HEK293T (cell line): ENCODE data around the gene ANKRD33.

Source experiments
- CTBP1 ChIP-seq: fragments of 450-650 bp; IDR thresholded peaks from 2 replicates; pipeline ENCODE4 v1.6.1; 2016; ENCODE audit warnings: borderline replicate concordance
- FOXA1 ChIP-seq: fragments of 450-650 bp; IDR thresholded peaks from 2 replicates; pipeline ENCODE4 v1.6.1; 2016; ENCODE audit warnings: mild to moderate bottlenecking
- FOXK2 ChIP-seq: fragments of 450-650 bp; IDR thresholded peaks from 2 replicates; pipeline ENCODE4 v1.6.1; 2016; ENCODE audit warnings: mild to moderate bottlenecking
- FOXM1 ChIP-seq: fragments of 450-650 bp; IDR thresholded peaks from 2 replicates; pipeline ENCODE4 v1.6.1; 2017; ENCODE audit warnings: mild to moderate bottlenecking, borderline replicate concordance
- LEF1 ChIP-seq: fragments of 450-650 bp; IDR thresholded peaks from 2 replicates; pipeline ENCODE4 v1.6.1; 2017; ENCODE audit warnings: mild to moderate bottlenecking, borderline replicate concordance
- SUZ12 ChIP-seq: fragments of 450-650 bp; IDR thresholded peaks from 2 replicates; pipeline ENCODE4 v1.6.1; 2016; ENCODE audit warnings: mild to moderate bottlenecking
- ZNF384 ChIP-seq: fragments of 450-650 bp; IDR thresholded peaks from 2 replicates; pipeline ENCODE4 v1.6.1; 2016
- TF ChIP-seq, protein P1 (sequence below): fragments of 450-650 bp; IDR thresholded peaks from 2 replicates; pipeline ENCODE4 v1.6.1; 2016

DNA sequence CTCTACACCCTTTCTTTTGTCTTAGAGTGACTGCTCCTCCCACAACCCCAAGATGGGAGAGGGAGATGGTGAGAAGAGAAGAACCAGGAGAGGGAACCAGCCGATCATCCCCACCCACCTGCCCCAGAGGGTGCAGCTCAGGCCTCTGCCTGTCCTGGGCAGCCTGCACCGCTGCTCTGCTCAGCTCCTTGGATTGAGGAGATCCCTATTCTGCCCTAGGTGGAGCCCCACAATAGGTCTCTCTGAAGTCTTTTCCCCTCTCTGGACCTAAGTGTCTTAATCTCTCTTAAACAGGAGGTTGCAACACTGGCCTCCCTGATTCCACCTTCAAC, 2.2 kb downstream of the ANKRD33 start:
- TF ChIP-seq SUZ12 = no peak
- TF ChIP-seq FOXM1 = no peak
- TF ChIP-seq LEF1 = no peak
- no peak for TF ChIP-seq ZNF384
- TF ChIP-seq, protein P1, sequence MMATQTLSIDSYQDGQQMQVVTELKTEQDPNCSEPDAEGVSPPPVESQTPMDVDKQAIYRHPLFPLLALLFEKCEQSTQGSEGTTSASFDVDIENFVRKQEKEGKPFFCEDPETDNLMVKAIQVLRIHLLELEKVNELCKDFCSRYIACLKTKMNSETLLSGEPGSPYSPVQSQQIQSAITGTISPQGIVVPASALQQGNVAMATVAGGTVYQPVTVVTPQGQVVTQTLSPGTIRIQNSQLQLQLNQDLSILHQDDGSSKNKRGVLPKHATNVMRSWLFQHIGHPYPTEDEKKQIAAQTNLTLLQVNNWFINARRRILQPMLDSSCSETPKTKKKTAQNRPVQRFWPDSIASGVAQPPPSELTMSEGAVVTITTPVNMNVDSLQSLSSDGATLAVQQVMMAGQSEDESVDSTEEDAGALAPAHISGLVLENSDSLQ = no peak
- no peak for TF ChIP-seq FOXA1
- TF ChIP-seq CTBP1 = no peak
- TF ChIP-seq FOXK2 = no peak
